Right ventricle myocardium inferior (tissue), 1 donor: ENCODE measurements around the gene ELOVL3. TPM values are rescaled to one million over a fixed set of nuclear protein-coding genes. Genes with fewer than 3 reads are reported as not detected.
A peak's percentile ranks its signal among the peaks of the same experiment; 100 is the strongest.
"Not testable (repeated sequence)": the region's sequence is repeated elsewhere in the genome, so short reads cannot be mapped to it uniquely, and the experiment has no call there.

Source experiments
- ATAC-seq: fragments of 200-7000 bp; cut with Tn5 transposase; one replicate; pipeline ENCODE4 v1.9.1; 2020; ENCODE audit warnings: mild to moderate bottlenecking, moderate library complexity
- DNase-seq: peaks from one replicate; pipeline ENCODE4 v3.0.0; 2021; ENCODE audit errors: missing footprints
- intact Hi-C: fragments of 100-400 bp; cut with DNase I; formaldehyde crosslinking; loops from one replicate; pipeline ENCODE4 v1.11.0; 2022
- long read RNA-seq: library from polyadenylated mRNA; unstranded; transcript quantifications from one replicate; pipeline ENCODE4 v2.0.0, GENCODE V29; 2021
- total RNA-seq: library from RNA; stranded (reverse); fragmentation: NEBNext Ultra II Directional; extraction: Animal tissue kit (Norgen Biotek cat#: 25700); gene quantifications from one replicate; pipeline ENCODE4 v1.2.1, GENCODE V29; 2021
- donor health status: DM: no; HTN: yes; CAD: no; lungs with severe emphysema.

The ELOVL3 gene
- total RNA-seq: not detected
- long read RNA-seq, partial matches to known transcripts: 0 of 1 reads
- long read RNA-seq, other reads (novel, unspliced or antisense): 0 of 1 reads

DNA sequence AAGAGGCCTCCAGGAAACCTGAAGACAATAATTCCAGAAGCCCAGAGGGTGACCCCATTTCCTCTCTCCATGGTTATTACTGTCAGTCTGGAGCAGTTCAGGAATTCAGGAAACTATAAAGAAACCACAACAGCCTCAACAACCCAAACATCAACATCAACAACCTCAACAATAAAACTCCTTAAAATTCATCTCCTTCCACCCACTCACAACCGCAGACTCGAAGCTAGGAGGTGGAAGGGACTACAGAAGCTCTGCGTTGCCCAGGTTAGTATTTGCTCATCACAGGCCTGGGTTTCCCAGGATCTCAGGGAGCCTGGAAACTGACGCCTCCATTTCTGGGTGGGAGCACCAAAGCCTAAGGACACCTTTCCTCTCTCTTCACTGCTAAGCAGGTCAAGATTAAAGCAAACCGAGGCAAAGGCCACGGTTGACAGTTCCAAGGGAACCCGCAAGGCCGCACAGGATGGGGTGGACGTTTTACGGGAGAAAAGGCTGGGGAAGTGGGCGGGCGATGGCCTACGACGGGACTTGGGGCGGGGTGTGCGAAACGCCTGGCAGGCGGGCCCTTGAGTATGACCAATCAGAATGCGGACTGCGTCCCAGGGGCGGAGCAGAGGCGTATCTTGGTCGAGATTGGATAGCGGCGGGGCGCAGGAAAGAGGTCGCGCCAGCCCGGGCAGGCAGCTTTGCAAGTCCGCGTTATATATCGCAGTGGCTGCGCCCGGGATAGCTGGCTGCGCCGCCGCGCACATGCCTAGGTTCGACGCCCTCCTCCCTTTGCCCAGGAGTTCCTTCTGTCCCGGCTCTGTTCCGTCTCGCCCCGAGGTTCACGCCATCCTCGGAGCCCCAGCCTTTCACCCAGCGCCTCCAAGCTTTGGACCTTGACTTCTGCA is at the start of gene ELOVL3:
Gene ELOVL3, plus strand, starts transcription at position 654 of the 896 bp plus-strand sequence. CDS start 250 bp downstream, outside the sequence.
- ATAC-seq (peak; percentile 97), DNase-seq (peak; percentile 97)
- intact Hi-C loops: loop anchor here (5.0 to 10.0 kb wide), 3 partner anchors 59 to 369 kb away; no protein-coding TSS in a partner anchor

GRCh38 chr10:102184606-102185005 is 41.5 kb upstream of the ELOVL3 start:
- intact Hi-C loops: no loop called here
- ATAC-seq: no peak
- DNase-seq: no peak

DNA sequence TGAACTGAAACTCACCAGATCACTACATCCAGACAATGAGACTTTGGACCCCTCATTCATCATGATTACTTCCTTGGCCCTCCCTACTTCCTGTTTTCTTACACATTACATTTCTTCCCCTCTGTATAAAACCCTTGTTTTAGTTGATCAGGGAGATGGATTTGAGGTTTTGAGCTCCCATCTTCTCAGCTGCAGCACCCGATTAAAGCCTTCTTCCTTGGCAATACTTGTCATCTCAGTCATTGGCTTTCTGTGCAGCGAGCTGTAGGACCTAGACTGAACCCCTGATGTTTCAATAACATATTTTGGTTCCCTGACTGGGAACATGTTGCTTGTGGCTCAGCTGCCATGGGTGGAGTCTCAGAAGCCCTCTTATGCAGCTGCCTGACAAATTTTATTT is 40.8 kb upstream of the ELOVL3 start:
- intact Hi-C loops: no loop called here

GRCh38 chr10:102185811-102186527 is 40.1 kb upstream of the ELOVL3 start:
- ATAC-seq: peak; percentile 84
- no peak for DNase-seq
- intact Hi-C loops: no loop called here

More for the DNA sequence above, 40.8 kb upstream of the ELOVL3 start:
- DNase-seq (no peak), ATAC-seq (no peak)

GRCh38 chr10:102188298-102188940 is 37.7 kb upstream of the ELOVL3 start:
- intact Hi-C loops: no loop called here
- no peak for ATAC-seq
- no peak for DNase-seq

- intact Hi-C loops, ATAC-seq, DNase-seq: not testable (repeated sequence)
Measured at GRCh38 chr10:102188941-102189898, 36.9 kb upstream of the ELOVL3 start.

DNA sequence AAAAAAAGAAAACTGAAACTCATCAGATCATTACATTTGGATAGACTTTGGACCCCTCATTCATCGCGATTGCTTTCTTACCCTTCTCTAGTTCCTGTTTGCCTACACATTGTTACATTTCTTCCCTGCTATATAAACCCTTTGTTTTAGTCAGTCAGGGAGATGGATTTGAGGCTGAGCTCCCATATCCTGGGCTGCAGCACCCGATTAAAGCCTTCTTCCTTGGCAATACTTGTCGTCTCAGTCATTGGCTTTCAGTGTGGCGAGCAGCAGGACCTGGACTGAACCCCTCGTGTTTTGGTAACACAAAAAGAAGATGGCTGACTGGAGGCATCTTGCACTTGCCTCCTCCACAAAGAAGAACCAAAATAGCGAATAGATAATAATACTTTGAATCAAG is 34.1 kb upstream of the ELOVL3 start:
- ATAC-seq (no peak), DNase-seq (no peak)
- intact Hi-C loops: no loop called here

GRCh38 chr10:102195296-102195870 is 30.7 kb upstream of the ELOVL3 start:
- intact Hi-C loops: no loop called here
- no peak for DNase-seq
- ATAC-seq: no peak

GRCh38 chr10:102196893-102197292 is 29.2 kb upstream of the ELOVL3 start:
- no peak for ATAC-seq
- intact Hi-C loops: no loop called here
- no peak for DNase-seq

DNA sequence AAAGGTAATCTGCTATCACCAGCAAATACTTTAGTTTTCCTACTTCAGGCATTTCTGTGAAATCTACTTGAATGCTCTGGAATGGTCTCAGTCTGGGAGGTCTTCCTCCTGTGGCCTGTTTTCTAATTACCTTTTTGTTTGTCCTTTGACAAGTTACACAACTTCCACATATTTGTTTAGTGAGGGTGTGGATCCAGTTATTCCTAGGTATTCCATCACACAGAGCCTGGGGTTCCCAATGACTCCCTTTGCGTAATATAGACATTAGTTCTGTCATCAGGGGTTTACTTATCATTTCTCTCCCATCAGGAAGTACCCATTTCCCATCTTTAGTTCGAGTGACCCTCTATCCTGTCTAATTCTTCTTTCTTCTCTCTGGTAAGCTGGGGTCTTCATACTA is 28.1 kb upstream of the ELOVL3 start:
- DNase-seq: no peak
- intact Hi-C loops: no loop called here
- no peak for ATAC-seq

- ATAC-seq: no peak
- intact Hi-C loops: no loop called here
- DNase-seq: no peak
Measured at GRCh38 chr10:102200751-102201640, 25.1 kb upstream of the ELOVL3 start.

GRCh38 chr10:102202386-102202785 is 23.7 kb upstream of the ELOVL3 start:
- no peak for DNase-seq
- no peak for ATAC-seq
- intact Hi-C loops: no loop called here

DNA sequence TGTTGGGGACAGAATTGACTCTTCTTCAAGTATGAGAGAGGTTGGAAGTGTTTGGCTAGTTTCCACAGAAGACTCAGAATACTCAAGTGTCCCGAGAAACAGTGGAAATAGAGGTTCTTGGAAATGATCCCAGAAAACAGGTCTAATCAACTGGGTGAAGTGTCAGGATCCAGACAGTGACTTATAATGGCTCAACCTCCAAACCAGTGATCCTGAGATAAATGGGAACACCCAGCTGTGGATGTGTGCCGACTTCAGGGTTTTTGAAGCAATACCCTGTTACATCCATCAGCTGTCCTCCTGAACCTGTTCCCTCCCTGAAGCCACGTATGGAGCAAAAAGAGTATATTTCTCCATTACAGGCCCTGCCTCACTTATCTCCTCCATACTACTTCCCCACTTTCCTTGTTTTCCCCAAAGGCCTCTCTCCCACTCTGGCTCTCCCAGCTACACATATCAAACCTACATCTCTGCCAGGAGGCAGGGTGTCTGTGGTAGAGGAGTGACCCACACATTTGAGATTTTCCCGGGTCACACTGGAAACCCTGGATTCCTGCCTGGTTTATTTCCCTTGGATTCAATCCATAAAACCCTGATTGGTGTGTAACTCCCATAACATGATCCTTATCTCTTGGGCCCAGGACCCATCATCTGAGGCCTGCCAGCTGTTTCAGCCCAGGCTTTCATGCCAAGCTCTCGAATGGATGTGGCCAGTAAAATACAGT is 17.6 kb upstream of the ELOVL3 start:
- DNase-seq: no peak
- intact Hi-C loops: no loop called here
- peak; percentile 42 for ATAC-seq

DNA sequence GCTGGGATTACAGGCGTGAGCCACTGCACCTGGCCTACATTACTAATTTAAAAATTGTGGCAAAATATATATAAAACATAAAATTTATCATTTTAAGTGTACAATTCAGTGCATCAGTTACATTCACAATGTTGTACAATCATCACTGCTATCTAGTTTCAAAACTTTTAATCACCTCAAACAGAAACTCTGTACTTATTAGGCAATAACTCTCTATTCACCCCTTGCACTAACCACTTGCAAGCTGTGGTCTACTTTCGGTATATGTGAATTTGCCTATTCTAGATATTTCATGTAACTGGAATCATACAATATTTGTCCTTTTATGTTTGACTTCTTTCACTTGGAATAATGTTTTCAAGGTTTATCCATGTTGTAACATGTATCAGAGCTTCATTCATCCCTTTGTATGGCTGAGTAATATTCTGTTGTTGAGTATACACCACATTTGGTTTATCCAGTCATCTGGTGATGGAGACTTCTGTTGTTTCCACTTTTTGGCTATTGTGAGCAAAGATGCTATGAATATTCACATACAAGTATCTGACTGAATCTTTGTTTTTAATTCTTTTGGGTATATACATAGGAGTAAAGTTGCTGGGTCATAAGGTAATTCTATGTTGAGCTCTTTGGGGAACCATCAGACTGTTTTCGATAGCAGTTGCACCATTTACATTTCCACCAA is 14.3 kb upstream of the ELOVL3 start:
- ATAC-seq (no peak), DNase-seq (no peak)
- intact Hi-C loops: no loop called here

GRCh38 chr10:102213599-102213998 is 12.5 kb upstream of the ELOVL3 start:
- not testable (repeated sequence) for DNase-seq

GRCh38 chr10:102219370-102219769 is 6.7 kb upstream of the ELOVL3 start:
- no peak for ATAC-seq
- intact Hi-C loops: no loop called here
- DNase-seq: no peak

More at GRCh38 chr10:102213599-102213998, 12.5 kb upstream of the ELOVL3 start:
- ATAC-seq, intact Hi-C loops: not testable (repeated sequence)
